ENCODE results near the gene ELOB. TPM values are rescaled to one million over a fixed set of nuclear protein-coding genes. Genes with fewer than 3 reads are reported as not detected.

The ELOB gene
- polyA plus RNA-seq, 1 of the 3 experiments (the other 2 are of a cell fraction) = 329 TPM

DNA sequence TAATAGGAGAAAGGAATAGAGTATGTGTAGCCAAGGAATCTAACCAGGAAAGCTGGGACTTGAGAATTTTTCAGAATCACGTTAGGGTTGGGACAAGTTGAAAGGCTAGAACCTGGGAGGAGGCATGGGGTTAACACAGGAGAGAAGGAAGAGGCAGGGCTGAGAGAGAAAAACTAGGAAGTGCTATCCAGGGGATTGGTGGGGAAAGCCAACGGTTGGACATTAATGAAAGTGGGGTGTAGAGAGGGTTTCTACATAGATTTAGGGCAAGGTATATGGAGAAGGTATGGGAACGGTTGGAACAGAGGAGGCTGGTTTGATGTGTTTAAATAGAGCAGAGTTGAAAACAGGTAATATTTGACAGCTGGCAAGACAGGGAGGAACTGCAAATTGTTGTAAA, 21.9 kb downstream of the ELOB start (continued):
- TF ChIP-seq, protein P1, sequence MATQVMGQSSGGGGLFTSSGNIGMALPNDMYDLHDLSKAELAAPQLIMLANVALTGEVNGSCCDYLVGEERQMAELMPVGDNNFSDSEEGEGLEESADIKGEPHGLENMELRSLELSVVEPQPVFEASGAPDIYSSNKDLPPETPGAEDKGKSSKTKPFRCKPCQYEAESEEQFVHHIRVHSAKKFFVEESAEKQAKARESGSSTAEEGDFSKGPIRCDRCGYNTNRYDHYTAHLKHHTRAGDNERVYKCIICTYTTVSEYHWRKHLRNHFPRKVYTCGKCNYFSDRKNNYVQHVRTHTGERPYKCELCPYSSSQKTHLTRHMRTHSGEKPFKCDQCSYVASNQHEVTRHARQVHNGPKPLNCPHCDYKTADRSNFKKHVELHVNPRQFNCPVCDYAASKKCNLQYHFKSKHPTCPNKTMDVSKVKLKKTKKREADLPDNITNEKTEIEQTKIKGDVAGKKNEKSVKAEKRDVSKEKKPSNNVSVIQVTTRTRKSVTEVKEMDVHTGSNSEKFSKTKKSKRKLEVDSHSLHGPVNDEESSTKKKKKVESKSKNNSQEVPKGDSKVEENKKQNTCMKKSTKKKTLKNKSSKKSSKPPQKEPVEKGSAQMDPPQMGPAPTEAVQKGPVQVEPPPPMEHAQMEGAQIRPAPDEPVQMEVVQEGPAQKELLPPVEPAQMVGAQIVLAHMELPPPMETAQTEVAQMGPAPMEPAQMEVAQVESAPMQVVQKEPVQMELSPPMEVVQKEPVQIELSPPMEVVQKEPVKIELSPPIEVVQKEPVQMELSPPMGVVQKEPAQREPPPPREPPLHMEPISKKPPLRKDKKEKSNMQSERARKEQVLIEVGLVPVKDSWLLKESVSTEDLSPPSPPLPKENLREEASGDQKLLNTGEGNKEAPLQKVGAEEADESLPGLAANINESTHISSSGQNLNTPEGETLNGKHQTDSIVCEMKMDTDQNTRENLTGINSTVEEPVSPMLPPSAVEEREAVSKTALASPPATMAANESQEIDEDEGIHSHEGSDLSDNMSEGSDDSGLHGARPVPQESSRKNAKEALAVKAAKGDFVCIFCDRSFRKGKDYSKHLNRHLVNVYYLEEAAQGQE (IDR thresholded peaks at IDR 0.05; ENCODE audit: low read depth, low read length) = no peak
- TF ChIP-seq ELF1 (IDR thresholded peaks at IDR 0.05) = no peak

DNA sequence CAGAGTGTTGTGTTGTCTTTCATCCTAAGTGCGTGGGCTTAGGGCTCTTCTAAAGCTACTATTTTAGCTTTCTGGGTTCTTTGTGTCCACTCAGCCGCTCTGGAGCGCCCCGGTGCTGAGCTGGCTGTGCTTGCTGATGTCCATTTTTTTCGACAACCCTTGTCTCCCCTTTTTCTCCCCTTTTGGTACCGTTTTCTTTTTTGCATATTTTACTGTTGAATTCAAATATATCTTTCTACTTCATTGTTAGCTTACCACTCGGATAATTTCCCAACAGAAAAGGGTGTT, 23.4 kb downstream of the ELOB start:
- ChIA-PET CTCF (interaction anchor here (0.8 to 3.2 kb wide), 4 partner anchors 75 to 277 kb away, joined by 3 to 12 read pairs (median 4); no protein-coding TSS in a partner anchor), POLR2A (interaction anchor here (0.8 to 2.5 kb wide), 4 partner anchors 14 to 129 kb away, joined by 3 to 19 read pairs (median 3); partner anchors contain the start of gene FLYWCH2)
- H3K9ac ChIP-seq = peak overlapping the region; percentile 94
- peaks cover 57% of the 10 kb centered on the region for H4K20me1 ChIP-seq (ENCODE audit: insufficient read depth)
- no peaks in the 10 kb centered on the region for H3K9me3 ChIP-seq
- no peaks in the 10 kb centered on the region for H3K27me3 ChIP-seq (ENCODE audit: insufficient read depth)
- H3K9me2 ChIP-seq = no peaks in the 10 kb centered on the region
- peaks cover 12 to 20% of the 10 kb centered on the region in 2 experiments; a peak in 3 of 4 replicates for H3K4me1 ChIP-seq (ENCODE audit: control insufficient read depth in 1 of 2, insufficient read depth in 2 of 2, low read depth in 1 of 2, low read length in 1 of 2)
- no peak for DNase-seq
- H3K79me2 ChIP-seq (ENCODE audit: insufficient read depth) = peaks cover 69% of the 10 kb centered on the region
- WGBS (ENCODE audit: low lambda C conversion rate) = 0% methylated on average over 7 of the region's 7 CpGs
- peaks cover 5% of the 10 kb centered on the region for H3F3A ChIP-seq (replicated peaks; ENCODE audit: insufficient read depth)
- H2AFZ ChIP-seq (ENCODE audit: low read depth) = no peak overlapping the region
- TF ChIP-seq RXRA (IDR thresholded peaks at IDR 0.05; ENCODE audit: borderline replicate concordance, low read depth) (no peak), EZH2phosphoT487 (IDR thresholded peaks at IDR 0.05; ENCODE audit: borderline replicate concordance, low read depth) (no peak), TCF12 (IDR thresholded peaks at IDR 0.05) (no peak), POLR2AphosphoS5 (IDR thresholded peaks at IDR 0.05; ENCODE audit: low read depth, low read length) (no peak), FOSL2 (IDR thresholded peaks at IDR 0.05; ENCODE audit: borderline replicate concordance, low read depth) (no peak)
- TF ChIP-seq, protein P2, sequence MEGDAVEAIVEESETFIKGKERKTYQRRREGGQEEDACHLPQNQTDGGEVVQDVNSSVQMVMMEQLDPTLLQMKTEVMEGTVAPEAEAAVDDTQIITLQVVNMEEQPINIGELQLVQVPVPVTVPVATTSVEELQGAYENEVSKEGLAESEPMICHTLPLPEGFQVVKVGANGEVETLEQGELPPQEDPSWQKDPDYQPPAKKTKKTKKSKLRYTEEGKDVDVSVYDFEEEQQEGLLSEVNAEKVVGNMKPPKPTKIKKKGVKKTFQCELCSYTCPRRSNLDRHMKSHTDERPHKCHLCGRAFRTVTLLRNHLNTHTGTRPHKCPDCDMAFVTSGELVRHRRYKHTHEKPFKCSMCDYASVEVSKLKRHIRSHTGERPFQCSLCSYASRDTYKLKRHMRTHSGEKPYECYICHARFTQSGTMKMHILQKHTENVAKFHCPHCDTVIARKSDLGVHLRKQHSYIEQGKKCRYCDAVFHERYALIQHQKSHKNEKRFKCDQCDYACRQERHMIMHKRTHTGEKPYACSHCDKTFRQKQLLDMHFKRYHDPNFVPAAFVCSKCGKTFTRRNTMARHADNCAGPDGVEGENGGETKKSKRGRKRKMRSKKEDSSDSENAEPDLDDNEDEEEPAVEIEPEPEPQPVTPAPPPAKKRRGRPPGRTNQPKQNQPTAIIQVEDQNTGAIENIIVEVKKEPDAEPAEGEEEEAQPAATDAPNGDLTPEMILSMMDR (IDR thresholded peaks at IDR 0.05) = peak; percentile 23
- H3K4me2 ChIP-seq = peak overlapping the region; percentile 81
- H3K27ac ChIP-seq (ENCODE audit: low read depth in 2 of 2, low read length in 1 of 2) = peak overlapping the region; percentile 99 to 100
- peak overlapping the region; percentile 76 to 98 for H3K4me3 ChIP-seq (ENCODE audit: low read depth in 2 of 2, low read length in 1 of 2)
- peaks cover 26 to 31% of the 10 kb centered on the region in 2 experiments for H3K36me3 ChIP-seq (replicated peaks in 1 of 2; ENCODE audit: control insufficient read depth in 1 of 2, insufficient read depth in 2 of 2, low read length in 1 of 2)

Data from SK-N-SH (cell line).